Liver (tissue), 9 donors: Measurements from ENCODE around the gene KRT14. TPM values are rescaled to one million over a fixed set of nuclear protein-coding genes. Genes with fewer than 3 reads are reported as not detected.
"Not testable (repeated sequence)": the region's sequence is repeated elsewhere in the genome, so short reads cannot be mapped to it uniquely, and the experiment has no call there.

Source experiments
- DNase-seq: peaks from one replicate; pipeline ENCODE4 v3.0.0-alpha.2; 2017; ENCODE audit warnings: low spot score
- H3K27ac ChIP-seq, 2 donors: one replicate each; pipeline ENCODE4 v1.7.0; 2013; ENCODE audit warnings: inconsistent platforms in 2 of 2, low read length in 2 of 2, control low read depth in 1 of 2, low read depth in 1 of 2, mild to moderate bottlenecking in 1 of 2
- H3K27me3 ChIP-seq, 4 donors: one replicate each; pipeline versions ENCODE4 v1.6.1 to v1.7.0; 2013; ENCODE audit warnings: low read length in 3 of 4, inconsistent platforms in 1 of 4, mild to moderate bottlenecking in 1 of 4, moderate library complexity in 1 of 4; ENCODE audit not compliant: control insufficient read depth in 4 of 4, insufficient read depth in 4 of 4
- H3K36me3 ChIP-seq, 4 donors: one replicate each; pipeline versions ENCODE4 v1.6.1 to v1.7.0; 2013; ENCODE audit warnings: low read length in 3 of 4, mild to moderate bottlenecking in 3 of 4, low read depth in 1 of 4, moderate library complexity in 1 of 4; ENCODE audit not compliant: control insufficient read depth in 4 of 4, insufficient read depth in 3 of 4
- H3K4me1 ChIP-seq, 4 donors: one replicate each; pipeline versions ENCODE4 v1.6.1 to v1.7.0; 2013; ENCODE audit warnings: low read length in 3 of 4, mild to moderate bottlenecking in 3 of 4, moderate library complexity in 1 of 4; ENCODE audit not compliant: control insufficient read depth in 4 of 4, insufficient read depth in 4 of 4
- H3K4me3 ChIP-seq, 3 donors: one replicate each; pipeline versions ENCODE4 v1.6.1 to v1.7.0; 2013; ENCODE audit warnings: low read length in 3 of 3, control low read depth in 1 of 3, low read depth in 1 of 3, mild to moderate bottlenecking in 1 of 3
- H3K9ac ChIP-seq, 2 donors: one replicate each; pipeline ENCODE4 v1.7.0; 2013; ENCODE audit warnings: low read length in 2 of 2, mild to moderate bottlenecking in 2 of 2, moderate library complexity in 2 of 2, control low read depth in 1 of 2, low read depth in 1 of 2
- H3K9me3 ChIP-seq, 4 donors: one replicate each; pipeline versions ENCODE4 v1.6.1 to v1.7.0; 2013; ENCODE audit warnings: low read length in 3 of 4; ENCODE audit not compliant: control insufficient read depth in 4 of 4
- ATF3 ChIP-seq: IDR thresholded peaks from 2 replicates; pipeline ENCODE4 v1.6.1; 2016; ENCODE audit warnings: antibody characterized with exemption
- EGR1 ChIP-seq, 2 donors: IDR thresholded peaks; 2 replicates each; pipeline ENCODE4 v1.6.1; 2016 to 2018; ENCODE audit warnings: antibody characterized with exemption in 2 of 2, low read depth in 2 of 2
- FOXA2 ChIP-seq: IDR thresholded peaks from 2 replicates; pipeline ENCODE4 v1.6.1; 2016; ENCODE audit warnings: antibody characterized with exemption
- GABPA ChIP-seq, 2 donors: IDR thresholded peaks in 1 of 2; conservative IDR thresholded peaks in 1 of 2; 2 replicates each; pipeline ENCODE4 v1.6.1; 2016; ENCODE audit warnings: antibody characterized with exemption in 2 of 2, mild to moderate bottlenecking in 1 of 2, moderate library complexity in 1 of 2
- REST ChIP-seq: IDR thresholded peaks from 2 replicates; pipeline ENCODE4 v1.6.1; 2016; ENCODE audit warnings: antibody characterized with exemption, mild to moderate bottlenecking
- SP1 ChIP-seq: IDR thresholded peaks from 2 replicates; pipeline ENCODE4 v1.6.1; 2018; ENCODE audit warnings: antibody characterized with exemption, mild to moderate bottlenecking
- YY1 ChIP-seq: IDR thresholded peaks from 2 replicates; pipeline ENCODE4 v1.6.1; 2016; ENCODE audit warnings: antibody characterized with exemption, mild to moderate bottlenecking
- ZBTB33 ChIP-seq: IDR thresholded peaks from 2 replicates; pipeline ENCODE4 v1.6.1; 2016; ENCODE audit warnings: antibody characterized with exemption
- WGBS: extraction: QIAGEN DNeasy Blood & Tissue Kit; methylation state at CpG from one replicate; pipeline ENCODE4 v1.1.7; 2013; 5-methylcytosine and 5-hydroxymethylcytosine counted together
- polyA plus RNA-seq, 2 donors: library from polyadenylated mRNA; stranded (reverse) in 1 of 2; unstranded in 1 of 2; fragments of 200-250 nt in 1 of 2; fragments of >200 nt in 1 of 2; fragmentation: Nextera tagmentation in 1 of 2; extraction: Ambion mirVana in 1 of 2; gene quantifications; one replicate each; pipeline versions ENCODE4 v1.2.1 to v1.2.3, GENCODE V29; 2013 to 2015
- total RNA-seq, 2 donors: library from RNA; depleted of rRNA; stranded (reverse); fragments of >200 nt; gene quantifications; one replicate each; pipeline ENCODE4 v1.2.3, GENCODE V29; 2014
- donor health status: healthy.
- donor health status: healthy.
- donor health status: healthy.
- donor health status: healthy.
- donor health status: healthy.

The KRT14 gene
- total and polyA plus RNA-seq, 4 donors = not detected

- WGBS = 77% methylated on average over 19 of the region's 19 CpGs
- H3K9me3 ChIP-seq, H3K4me1 ChIP-seq, H3K27ac ChIP-seq, H3K27me3 ChIP-seq, H3K4me3 ChIP-seq, DNase-seq, H3K9ac ChIP-seq, H3K36me3 ChIP-seq: not testable (repeated sequence)
Observed at GRCh38 chr17:41622340-41623183, 35.9 kb upstream of the KRT14 start.

GRCh38 chr17:41621916-41622315 is 35.2 kb upstream of the KRT14 start:
- WGBS = 76% methylated on average over 2 of the region's 2 CpGs
- H3K27me3 ChIP-seq = no peaks in the 10 kb centered on the region

GRCh38 chr17:41621435-41621817 is 34.7 kb upstream of the KRT14 start:
- H3K4me1 ChIP-seq, H3K4me3 ChIP-seq, H3K9me3 ChIP-seq, H3K36me3 ChIP-seq, H3K27me3 ChIP-seq, H3K27ac ChIP-seq, DNase-seq, H3K9ac ChIP-seq: not testable (repeated sequence)
- 90% methylated on average over 11 of the region's 11 CpGs for WGBS

More at GRCh38 chr17:41621916-41622315, 35.2 kb upstream of the KRT14 start:
- H3K4me1 ChIP-seq = no peaks in the 10 kb centered on the region
- H3K9ac ChIP-seq = no peak overlapping the region
- H3K27ac ChIP-seq = no peak overlapping the region
- no peak for TF ChIP-seq GABPA (IDR thresholded peaks at IDR 0.05 in 1 of 2, conservative IDR thresholded peaks at IDR 0.05 in 1 of 2)
- TF ChIP-seq ZBTB33 = no peak
- no peak for TF ChIP-seq FOXA2
- no peak for TF ChIP-seq EGR1 (IDR thresholded peaks at IDR 0.05; ENCODE audit: low read depth in 2 of 2)
- TF ChIP-seq SP1 = no peak
- TF ChIP-seq YY1 = no peak
- TF ChIP-seq REST = no peak
- no peak for TF ChIP-seq ATF3
- no peak for DNase-seq
- H3K36me3 ChIP-seq = no peaks in the 10 kb centered on the region
- H3K4me3 ChIP-seq = no peak overlapping the region
- H3K9me3 ChIP-seq = no peaks in the 10 kb centered on the region
